Kidney (tissue), 14 donors: ENCODE results near the gene ASB4. TPM values are rescaled to one million over a fixed set of nuclear protein-coding genes. Genes with fewer than 3 reads are reported as not detected.
A peak's percentile ranks its signal among the peaks of the same experiment; 100 is the strongest.

Experiments
- DNase-seq, 5 donors: peaks; one replicate each; pipeline ENCODE4 v3.0.0-alpha.2; 2013 to 2020
- FAIRE-seq: peaks from 2 replicates; lab custom pipeline; 2012; peaks lifted over from hg19 to GRCh38; lab: Jason Lieb, UNC
- H3K27ac ChIP-seq, 2 donors: one replicate each; pipeline ENCODE4 v1.7.0; 2013; ENCODE audit warnings: low read depth in 2 of 2, low read length in 2 of 2, inconsistent platforms in 1 of 2
- H3K27me3 ChIP-seq: one replicate; pipeline ENCODE4 v1.7.1; 2013; ENCODE audit warnings: low read length, inconsistent platforms; ENCODE audit not compliant: control insufficient read depth, insufficient read depth
- H3K36me3 ChIP-seq, 3 donors: one replicate each; pipeline versions ENCODE4 v1.7.0 to v1.7.1; 2013; ENCODE audit warnings: low read length in 3 of 3, control low read depth in 1 of 3, inconsistent platforms in 1 of 3; ENCODE audit not compliant: insufficient read depth in 3 of 3, control insufficient read depth in 2 of 3
- H3K4me1 ChIP-seq, 3 donors: one replicate each; pipeline versions ENCODE4 v1.7.0 to v1.7.1; 2013; ENCODE audit warnings: low read length in 3 of 3, inconsistent platforms in 1 of 3, low read depth in 1 of 3; ENCODE audit not compliant: control insufficient read depth in 2 of 3, insufficient read depth in 2 of 3
- H3K4me3 ChIP-seq, 3 donors: one replicate each; pipeline versions ENCODE4 v1.7.0 to v1.8.1; 2013; ENCODE audit warnings: low read length in 3 of 3, control low read depth in 1 of 3, inconsistent platforms in 1 of 3
- H3K9ac ChIP-seq, 3 donors: one replicate each; pipeline versions ENCODE4 v1.7.0 to v1.7.1; 2013; ENCODE audit warnings: low read length in 3 of 3, control low read depth in 1 of 3, inconsistent platforms in 1 of 3
- H3K9me3 ChIP-seq, 3 donors: one replicate each; pipeline versions ENCODE4 v1.7.0 to v1.7.1; 2013; ENCODE audit warnings: low read length in 3 of 3, control low read depth in 1 of 3, inconsistent platforms in 1 of 3; ENCODE audit not compliant: control insufficient read depth in 2 of 3, insufficient read depth in 1 of 3
- intact Hi-C: fragments of 100-400 bp; cut with DNase I; formaldehyde crosslinking; loops from one replicate; pipeline ENCODE4 v1.11.1; 2022
- polyA plus RNA-seq: library from polyadenylated mRNA; stranded (reverse); fragments of 350-450 nt; fragmentation: Illumina TruSeq; extraction: RNeasy Lipid Tissue Mini Kit (QIAGEN cat#74804); gene quantifications from one replicate; pipeline ENCODE4 v1.2.3, GENCODE V29; 2014; ENCODE audit warnings: low read depth, low replicate concordance; ENCODE audit not compliant: insufficient read depth
- total RNA-seq: library from RNA; stranded (reverse); fragmentation: NEBNext Ultra II Directional; extraction: Animal tissue kit (Norgen Biotek cat#: 25700); gene quantifications from one replicate; pipeline ENCODE4 v1.2.1, GENCODE V29; 2021
- TF ChIP-seq, protein P1 (sequence below): IDR thresholded peaks from 3 replicates; pipeline ENCODE4 v1.5.1; 2012; ENCODE audit warnings: mild to moderate bottlenecking, moderate library complexity, borderline replicate concordance; ENCODE audit not compliant: insufficient read depth; ENCODE audit errors: extremely low read depth
- donor health status: control.
- donor health status: control.
- donor health status: control.
- donor health status: control.
- donor health status: control.
- donor health status: DM: yes; HTN: yes; CAD: no.
- donor health status: Normal renal cell carcinoma (clear cell type).

The ASB4 gene
- total and polyA plus RNA-seq, 2 donors from 2014 or later = 0.09 TPM; not detected in 1

DNA sequence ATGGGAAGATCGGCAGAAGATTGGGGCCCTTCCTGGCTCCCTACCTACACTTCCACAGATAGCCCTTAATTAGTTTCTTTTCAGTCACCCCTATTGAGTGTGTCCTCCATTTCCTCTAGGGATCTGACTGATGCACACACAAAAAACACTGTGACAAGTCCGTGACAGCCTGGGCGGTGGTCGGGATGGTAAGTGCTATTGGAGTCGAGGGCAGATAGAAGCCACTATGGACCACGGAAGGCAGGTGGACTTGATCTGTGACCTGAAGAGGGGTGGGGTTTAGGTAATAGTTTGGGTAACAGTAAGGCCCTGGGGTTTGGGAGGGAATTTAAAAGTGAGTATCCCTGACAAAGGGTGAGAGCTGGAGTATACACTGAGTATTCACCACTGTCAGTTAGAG lies 57.6 kb downstream of the ASB4 start:
- H3K9ac ChIP-seq = no peak overlapping the region
- no peak overlapping the region for H3K27ac ChIP-seq
- H3K4me1 ChIP-seq = peaks cover 0 to 10% (median 8%) of the 10 kb centered on the region in 3 donors
- H3K36me3 ChIP-seq = no peaks in the 10 kb centered on the region
- no peaks in the 10 kb centered on the region for H3K9me3 ChIP-seq
- DNase-seq (no peak), FAIRE-seq (no peak)
- no peak overlapping the region for H3K4me3 ChIP-seq
- TF ChIP-seq, protein P1, sequence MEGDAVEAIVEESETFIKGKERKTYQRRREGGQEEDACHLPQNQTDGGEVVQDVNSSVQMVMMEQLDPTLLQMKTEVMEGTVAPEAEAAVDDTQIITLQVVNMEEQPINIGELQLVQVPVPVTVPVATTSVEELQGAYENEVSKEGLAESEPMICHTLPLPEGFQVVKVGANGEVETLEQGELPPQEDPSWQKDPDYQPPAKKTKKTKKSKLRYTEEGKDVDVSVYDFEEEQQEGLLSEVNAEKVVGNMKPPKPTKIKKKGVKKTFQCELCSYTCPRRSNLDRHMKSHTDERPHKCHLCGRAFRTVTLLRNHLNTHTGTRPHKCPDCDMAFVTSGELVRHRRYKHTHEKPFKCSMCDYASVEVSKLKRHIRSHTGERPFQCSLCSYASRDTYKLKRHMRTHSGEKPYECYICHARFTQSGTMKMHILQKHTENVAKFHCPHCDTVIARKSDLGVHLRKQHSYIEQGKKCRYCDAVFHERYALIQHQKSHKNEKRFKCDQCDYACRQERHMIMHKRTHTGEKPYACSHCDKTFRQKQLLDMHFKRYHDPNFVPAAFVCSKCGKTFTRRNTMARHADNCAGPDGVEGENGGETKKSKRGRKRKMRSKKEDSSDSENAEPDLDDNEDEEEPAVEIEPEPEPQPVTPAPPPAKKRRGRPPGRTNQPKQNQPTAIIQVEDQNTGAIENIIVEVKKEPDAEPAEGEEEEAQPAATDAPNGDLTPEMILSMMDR = no peak
- intact Hi-C loops = no loop called here
- no peaks in the 10 kb centered on the region for H3K27me3 ChIP-seq

DNA sequence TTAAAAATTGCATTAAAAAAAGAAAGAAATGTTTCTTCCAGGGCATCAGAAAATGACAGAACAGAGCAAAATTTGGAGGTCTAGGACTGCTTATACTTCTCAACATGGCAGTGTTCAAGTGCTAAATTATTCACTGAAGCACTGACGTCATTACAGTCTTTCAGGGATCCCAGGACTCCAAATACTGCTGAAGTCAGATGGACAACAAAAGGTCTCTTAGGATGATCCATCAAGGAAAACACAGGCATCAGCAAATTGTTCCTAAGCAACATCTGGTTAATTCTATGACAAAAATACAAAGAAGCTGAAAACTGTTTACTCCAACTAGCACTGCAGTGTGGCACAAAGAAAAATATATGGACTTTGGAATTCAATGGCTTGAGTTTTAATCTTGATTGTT lies 58.4 kb downstream of the ASB4 start:
- Histone ChIP-seq H3K36me3 (no peaks in the 10 kb centered on the region), H3K9ac (no peak overlapping the region), H3K27ac (peak overlapping the region in 1 of 2 donors; percentile 20), H3K4me3 (no peak overlapping the region), H3K9me3 (no peaks in the 10 kb centered on the region), H3K27me3 (no peaks in the 10 kb centered on the region), H3K4me1 (peaks cover 0 to 13% (median 13%) of the 10 kb centered on the region in 3 donors)
- no peak for DNase-seq
- FAIRE-seq = no peak
- TF ChIP-seq, protein P1 = no peak
- intact Hi-C loops = no loop called here

DNA sequence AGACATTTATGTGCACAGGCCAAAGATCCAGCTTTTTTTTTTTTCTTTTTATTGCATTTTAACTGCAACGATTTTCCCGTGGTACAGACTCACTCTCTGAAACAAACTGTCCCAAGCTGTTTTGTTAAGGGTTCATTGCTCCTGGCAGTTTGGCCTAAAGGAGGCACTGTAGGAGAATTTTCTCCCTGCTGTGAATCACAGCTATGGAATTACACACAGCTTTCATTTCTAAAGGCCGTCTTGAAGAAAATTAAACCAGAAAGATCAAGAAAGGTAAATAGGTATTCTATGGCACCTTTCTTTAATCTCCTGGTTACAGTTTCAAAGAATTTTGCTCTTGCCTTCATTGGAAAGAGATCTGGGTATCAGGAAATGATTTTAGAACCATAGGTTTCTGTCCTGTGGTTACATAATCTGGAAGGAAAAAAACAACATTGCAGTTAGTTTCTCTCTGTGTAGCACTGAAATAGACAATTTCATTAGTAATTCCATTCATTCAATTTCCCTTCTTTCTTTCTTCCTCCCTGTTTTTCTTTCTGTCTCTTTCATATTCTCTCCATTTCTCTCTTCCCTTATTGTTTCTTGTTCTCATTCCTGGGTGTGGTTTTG lies 59.4 kb downstream of the ASB4 start:
- H3K4me1 ChIP-seq = peaks cover 0 to 20% (median 19%) of the 10 kb centered on the region in 3 donors
- TF ChIP-seq, protein P1 = peak; percentile 72
- H3K27ac ChIP-seq = peak overlapping the region; percentile 83 to 89
- peak; percentile 94 for FAIRE-seq
- intact Hi-C loops = no loop called here
- peak overlapping the region in 1 of 3 donors; percentile 92 for H3K9ac ChIP-seq
- H3K4me3 ChIP-seq = peak overlapping the region in 2 of 3 donors; percentile 41 to 76
- H3K9me3 ChIP-seq = no peaks in the 10 kb centered on the region
- H3K36me3 ChIP-seq = no peaks in the 10 kb centered on the region
- peak in 3 of 5 donors; percentile 55 to 79 (median 66) for DNase-seq
- no peaks in the 10 kb centered on the region for H3K27me3 ChIP-seq
